Sigmoid colon (tissue), 7 donors: ENCODE data around the gene LRRIQ4. TPM values are rescaled to one million over a fixed set of nuclear protein-coding genes. Genes with fewer than 3 reads are reported as not detected.

ENCODE experiments used
- DNase-seq: peaks from one replicate; pipeline ENCODE4 v3.0.0-alpha.2; 2019
- H3K27ac ChIP-seq, 4 donors: fragments of 200-600 bp; sonication (generic); one replicate each; pipeline ENCODE4 v1.5.1; 2016 to 2019; ENCODE audit warnings: mild to moderate bottlenecking in 1 of 4
- H3K27me3 ChIP-seq, 3 donors: fragments of 200-600 bp; sonication (generic); one replicate each; pipeline ENCODE4 v1.5.1; 2019; ENCODE audit warnings: mild to moderate bottlenecking in 1 of 3
- H3K36me3 ChIP-seq, 4 donors: fragments of 200-600 bp; sonication (generic); one replicate each; pipeline ENCODE4 v1.5.1; 2016 to 2019
- H3K4me1 ChIP-seq, 4 donors: fragments of 200-600 bp; sonication (generic); one replicate each; pipeline ENCODE4 v1.5.1; 2017 to 2019
- H3K4me3 ChIP-seq, 4 donors: fragments of 200-600 bp; sonication (generic); one replicate each; pipeline ENCODE4 v1.5.1; 2017 to 2019; ENCODE audit warnings: mild to moderate bottlenecking in 2 of 4, moderate library complexity in 1 of 4
- H3K9me3 ChIP-seq, 4 donors: fragments of 200-600 bp in 3 of 4; sonication (generic) in 3 of 4; one replicate each; pipeline versions ENCODE4 v1.5.1 to v1.6.1; 2013 to 2019
- CTCF ChIP-seq, 4 experiments: fragments of 450-650 bp in 3 of 4; fragments of 200-600 bp in 1 of 4; IDR thresholded peaks; one replicate each; pipeline ENCODE4 v1.5.1; 2016 to 2019; ENCODE audit warnings: antibody characterized with exemption in 4 of 4, mild to moderate bottlenecking in 3 of 4, moderate library complexity in 2 of 4
- EP300 ChIP-seq, 4 donors: sonication (generic); formaldehyde crosslinking; IDR thresholded peaks; one replicate each; pipeline ENCODE4 v1.6.1; 2017; ENCODE audit warnings: antibody characterized with exemption in 4 of 4
- POLR2A ChIP-seq, 2 donors: fragments of 450-650 bp; IDR thresholded peaks; one replicate each; pipeline ENCODE4 v1.6.1; 2016; ENCODE audit warnings: antibody characterized with exemption in 2 of 2, mild to moderate bottlenecking in 2 of 2, moderate library complexity in 2 of 2
- POLR2AphosphoS5 ChIP-seq, 4 donors: sonication (generic); formaldehyde crosslinking; IDR thresholded peaks; one replicate each; pipeline ENCODE4 v1.6.1; 2017; ENCODE audit warnings: antibody characterized with exemption in 4 of 4
- WGBS, 2 donors: extraction: QIAGEN DNeasy Blood & Tissue Kit; methylation state at CpG; one replicate each; pipeline ENCODE4 v1.1.7; 2013; 5-methylcytosine and 5-hydroxymethylcytosine counted together
- intact Hi-C: fragments of 100-400 bp; cut with DNase I; formaldehyde crosslinking; loops from one replicate; pipeline ENCODE4 v1.15.1; 2023
- polyA plus RNA-seq, 3 donors: library from polyadenylated mRNA; stranded (reverse); fragments of 200-250 nt; gene quantifications; one replicate each; pipeline ENCODE4 v1.2.3, GENCODE V29; 2013
- total RNA-seq, 4 donors: library from RNA; depleted of rRNA; stranded (reverse); fragments of >200 nt; gene quantifications; one replicate each; pipeline ENCODE4 v1.1.0, GENCODE V29; 2016
- donor health status: healthy with polysubstance abuse.
- donor health status: Bipolar disorder and iron deficiency.
- donor health status: healthy.

Gene LRRIQ4
- total and polyA plus RNA-seq, 7 donors: not detected

GRCh38 chr3:169838511-169839030 is 25.9 kb downstream of the LRRIQ4 start:
- WGBS, 2 donors: 96 to 100% methylated on average over 1 of the region's 1 CpG
- H3K4me3 ChIP-seq: no peak overlapping the region
- TF ChIP-seq CTCF (IDR thresholded peaks at IDR 0.05) (no peak), EP300 (IDR thresholded peaks at IDR 0.05) (no peak), POLR2A (IDR thresholded peaks at IDR 0.05) (no peak), POLR2AphosphoS5 (IDR thresholded peaks at IDR 0.05) (no peak)
- H3K9me3 ChIP-seq: no peaks in the 10 kb centered on the region
- intact Hi-C loops: no loop called here
- H3K27ac ChIP-seq: no peak overlapping the region
- H3K36me3 ChIP-seq: no peaks in the 10 kb centered on the region
- H3K4me1 ChIP-seq: no peaks in the 10 kb centered on the region
- no peak for DNase-seq
- no peaks in the 10 kb centered on the region for H3K27me3 ChIP-seq

- Histone ChIP-seq H3K36me3 (no peaks in the 10 kb centered on the region), H3K27me3 (no peaks in the 10 kb centered on the region), H3K9me3 (no peaks in the 10 kb centered on the region), H3K4me3 (no peak overlapping the region), H3K27ac (no peak overlapping the region), H3K4me1 (no peaks in the 10 kb centered on the region)
- TF ChIP-seq POLR2A (IDR thresholded peaks at IDR 0.05) (no peak), POLR2AphosphoS5 (IDR thresholded peaks at IDR 0.05) (no peak), EP300 (IDR thresholded peaks at IDR 0.05) (no peak), CTCF (IDR thresholded peaks at IDR 0.05) (no peak)
- intact Hi-C loops: no loop called here
- 67 to 70% methylated on average over 4 of the region's 4 CpGs for WGBS, 2 donors
- DNase-seq: no peak
Observed at GRCh38 chr3:169841171-169841570, 28.5 kb downstream of the LRRIQ4 start.

GRCh38 chr3:169842960-169843359 is 30.3 kb downstream of the LRRIQ4 start:
- no peaks in the 10 kb centered on the region for H3K4me1 ChIP-seq
- intact Hi-C loops: no loop called here
- 61 to 80% methylated on average over 3 of the region's 3 CpGs for WGBS, 2 donors
- no peak overlapping the region for H3K4me3 ChIP-seq
- DNase-seq: no peak
- H3K9me3 ChIP-seq: no peaks in the 10 kb centered on the region
- H3K27me3 ChIP-seq: no peaks in the 10 kb centered on the region
- no peak overlapping the region for H3K27ac ChIP-seq
- no peaks in the 10 kb centered on the region for H3K36me3 ChIP-seq
- TF ChIP-seq EP300 (IDR thresholded peaks at IDR 0.05): no peak
- no peak for TF ChIP-seq POLR2A (IDR thresholded peaks at IDR 0.05)
- no peak for TF ChIP-seq CTCF (IDR thresholded peaks at IDR 0.05)
- no peak for TF ChIP-seq POLR2AphosphoS5 (IDR thresholded peaks at IDR 0.05)

GRCh38 chr3:169846458-169847193 is 34.0 kb downstream of the LRRIQ4 start:
- Histone ChIP-seq H3K27me3 (no peaks in the 10 kb centered on the region), H3K4me1 (peaks cover 0 to 6% (median 0%) of the 10 kb centered on the region in 4 donors), H3K27ac (no peak overlapping the region), H3K36me3 (no peaks in the 10 kb centered on the region), H3K4me3 (no peak overlapping the region), H3K9me3 (no peaks in the 10 kb centered on the region)
- TF ChIP-seq POLR2AphosphoS5 (IDR thresholded peaks at IDR 0.05) (no peak), POLR2A (IDR thresholded peaks at IDR 0.05) (no peak), CTCF (IDR thresholded peaks at IDR 0.05) (no peak), EP300 (IDR thresholded peaks at IDR 0.05) (no peak)
- no peak for DNase-seq
- intact Hi-C loops: no loop called here
- 81 to 95% methylated on average over 11 of the region's 11 CpGs for WGBS, 2 donors
